ENCODE measurements around the gene WDR54.

WDR54 gene

DNA sequence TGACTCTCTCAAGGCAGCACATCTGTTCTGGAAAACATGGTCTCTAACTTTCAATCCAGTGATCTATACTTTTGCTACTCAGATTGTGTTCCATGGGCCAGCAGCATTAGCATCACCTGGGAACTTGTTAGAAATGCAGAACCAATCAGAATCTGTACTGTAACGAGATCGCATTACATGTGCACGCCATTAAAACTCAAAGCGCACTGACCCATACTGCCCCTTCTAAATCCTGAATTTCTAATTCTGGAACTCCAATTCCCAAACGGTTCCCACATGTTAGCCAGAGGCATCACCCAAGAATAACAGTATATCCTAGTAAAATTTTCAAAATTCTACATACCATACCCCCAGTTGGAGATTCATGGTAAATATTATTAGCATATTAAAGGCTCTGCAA lies 30.9 kb upstream of the WDR54 start:
- no peaks in the 10 kb centered on the region for H3K9me3 ChIP-seq (ENCODE audit: insufficient read depth, low read length, severe bottlenecking)
- H3K4me2 ChIP-seq (ENCODE audit: insufficient read depth, low read length): peak overlapping the region; percentile 94
- peaks cover 9% of the 10 kb centered on the region; the same call in 1 of the 2 replicates for H4K20me1 ChIP-seq (ENCODE audit: insufficient read depth, low read length)
- H2AFZ ChIP-seq (ENCODE audit: low read depth, low read length): no peak overlapping the region
- TF ChIP-seq, protein P1, sequence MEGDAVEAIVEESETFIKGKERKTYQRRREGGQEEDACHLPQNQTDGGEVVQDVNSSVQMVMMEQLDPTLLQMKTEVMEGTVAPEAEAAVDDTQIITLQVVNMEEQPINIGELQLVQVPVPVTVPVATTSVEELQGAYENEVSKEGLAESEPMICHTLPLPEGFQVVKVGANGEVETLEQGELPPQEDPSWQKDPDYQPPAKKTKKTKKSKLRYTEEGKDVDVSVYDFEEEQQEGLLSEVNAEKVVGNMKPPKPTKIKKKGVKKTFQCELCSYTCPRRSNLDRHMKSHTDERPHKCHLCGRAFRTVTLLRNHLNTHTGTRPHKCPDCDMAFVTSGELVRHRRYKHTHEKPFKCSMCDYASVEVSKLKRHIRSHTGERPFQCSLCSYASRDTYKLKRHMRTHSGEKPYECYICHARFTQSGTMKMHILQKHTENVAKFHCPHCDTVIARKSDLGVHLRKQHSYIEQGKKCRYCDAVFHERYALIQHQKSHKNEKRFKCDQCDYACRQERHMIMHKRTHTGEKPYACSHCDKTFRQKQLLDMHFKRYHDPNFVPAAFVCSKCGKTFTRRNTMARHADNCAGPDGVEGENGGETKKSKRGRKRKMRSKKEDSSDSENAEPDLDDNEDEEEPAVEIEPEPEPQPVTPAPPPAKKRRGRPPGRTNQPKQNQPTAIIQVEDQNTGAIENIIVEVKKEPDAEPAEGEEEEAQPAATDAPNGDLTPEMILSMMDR (IDR thresholded peaks at IDR 0.05; ENCODE audit: borderline replicate concordance, extremely low read depth, low read length, poor library complexity, severe bottlenecking): no peak
- no peak for TF ChIP-seq EZH2 (IDR thresholded peaks at IDR 0.05; ENCODE audit: borderline replicate concordance, low read depth, low read length, severe bottlenecking)
- peak overlapping the region; percentile 50 to 91; a peak in 3 of 4 replicates for H3K4me3 ChIP-seq (ENCODE audit: low read depth in 1 of 2, low read length in 2 of 2)
- no peak overlapping the region for H3K27ac ChIP-seq (ENCODE audit: low read length)
- DNase-seq (no peak), ATAC-seq (ENCODE audit: insufficient read depth, low read depth) (no peak)
- H3K4me1 ChIP-seq (ENCODE audit: insufficient read depth, low read length): peaks cover 34% of the 10 kb centered on the region
- no peaks in the 10 kb centered on the region for H3K27me3 ChIP-seq (ENCODE audit: insufficient read depth, low read length, poor library complexity)
- peaks cover 62% of the 10 kb centered on the region for H3K79me2 ChIP-seq (ENCODE audit: insufficient read depth, low read length)
- H3K9ac ChIP-seq (ENCODE audit: low read depth, low read length): peak overlapping the region; percentile 72
- H3K36me3 ChIP-seq (ENCODE audit: insufficient read depth, low read length): peaks cover 4% of the 10 kb centered on the region

DNA sequence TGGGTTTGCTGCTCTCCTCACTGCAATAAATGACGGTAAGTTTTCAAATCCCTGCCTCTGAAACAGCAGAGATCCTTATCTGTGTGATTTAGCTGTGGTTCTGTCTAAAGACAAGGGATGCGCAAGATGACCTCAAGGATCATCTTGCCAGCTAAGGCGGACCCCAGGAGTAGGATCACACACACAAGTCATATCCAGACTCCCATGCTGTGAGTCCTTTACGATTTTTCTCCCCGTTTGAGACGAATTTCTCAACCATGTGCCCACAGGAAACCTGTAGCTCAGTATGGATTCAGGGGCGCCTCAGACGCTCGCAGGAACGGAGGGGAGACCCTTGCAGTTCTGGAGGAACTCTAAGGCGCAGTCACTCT lies 30.3 kb upstream of the WDR54 start:
- peaks cover 8% of the 10 kb centered on the region; the same call in 1 of the 2 replicates for H4K20me1 ChIP-seq (ENCODE audit: insufficient read depth, low read length)
- no peak for TF ChIP-seq EZH2 (IDR thresholded peaks at IDR 0.05; ENCODE audit: borderline replicate concordance, low read depth, low read length, severe bottlenecking)
- TF ChIP-seq, protein P1 (IDR thresholded peaks at IDR 0.05; ENCODE audit: borderline replicate concordance, extremely low read depth, low read length, poor library complexity, severe bottlenecking): no peak
- no peaks in the 10 kb centered on the region for H3K9me3 ChIP-seq (ENCODE audit: insufficient read depth, low read length, severe bottlenecking)
- peaks cover 4% of the 10 kb centered on the region; the same call in 1 of the 2 replicates for H3K36me3 ChIP-seq (ENCODE audit: insufficient read depth, low read length)
- peaks cover 56% of the 10 kb centered on the region for H3K79me2 ChIP-seq (ENCODE audit: insufficient read depth, low read length)
- H3K27ac ChIP-seq (ENCODE audit: low read length): peak overlapping the region; percentile 99
- no peaks in the 10 kb centered on the region for H3K27me3 ChIP-seq (ENCODE audit: insufficient read depth, low read length, poor library complexity)
- peaks cover 34% of the 10 kb centered on the region for H3K4me1 ChIP-seq (ENCODE audit: insufficient read depth, low read length)
- H3K4me3 ChIP-seq (ENCODE audit: low read depth in 1 of 2, low read length in 2 of 2): peak overlapping the region; percentile 50 to 91
- H2AFZ ChIP-seq (ENCODE audit: low read depth, low read length): peak overlapping the region; percentile 94
- no peak for DNase-seq
- H3K4me2 ChIP-seq (ENCODE audit: insufficient read depth, low read length): peak overlapping the region; percentile 94
- peak overlapping the region; percentile 72 for H3K9ac ChIP-seq (ENCODE audit: low read depth, low read length)
- ATAC-seq (ENCODE audit: insufficient read depth, low read depth): peak; percentile 61

DNA sequence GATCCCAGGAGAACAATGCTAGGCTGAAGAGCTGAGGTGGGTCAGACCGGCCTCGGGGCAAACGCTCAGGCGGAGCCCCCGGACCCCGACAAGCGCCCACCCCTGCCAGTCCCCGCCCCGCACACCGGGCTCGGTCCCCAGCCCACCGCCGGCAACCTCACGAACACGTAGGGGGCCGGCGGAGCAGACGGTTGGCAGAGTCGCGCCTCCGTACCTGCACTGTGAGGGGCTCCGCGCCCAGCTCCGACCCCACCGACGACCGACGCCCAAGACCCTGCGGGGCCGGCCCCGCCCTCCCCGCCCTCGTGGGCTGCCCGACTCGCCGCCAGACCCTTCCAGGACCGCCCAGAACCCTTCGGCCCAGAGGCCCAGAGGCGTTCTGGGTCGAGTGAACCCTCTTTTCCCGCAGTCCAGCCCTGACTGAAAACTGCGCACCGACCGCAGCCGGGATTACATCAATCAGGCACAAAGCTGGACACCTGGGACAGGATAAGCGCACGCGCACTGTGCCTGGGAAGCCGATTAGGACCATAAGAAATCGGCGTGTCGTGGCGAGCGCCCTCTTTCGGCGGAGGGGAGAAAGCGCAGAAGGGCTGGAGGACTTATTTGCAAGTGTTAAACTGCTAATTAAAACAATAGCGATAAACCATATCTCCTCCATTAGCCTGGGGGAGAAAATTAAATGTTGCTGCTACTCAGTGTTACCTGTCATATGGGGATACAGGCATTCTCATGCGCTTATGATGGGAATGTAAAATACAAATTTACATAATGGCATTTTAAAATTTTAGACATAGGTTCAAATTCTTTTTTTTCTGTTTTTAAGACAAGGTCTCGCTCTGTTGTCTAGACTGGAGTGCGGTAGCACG lies 29.7 kb upstream of the WDR54 start:
- Histone ChIP-seq H3K9me3 (ENCODE audit: insufficient read depth, low read length, severe bottlenecking) (no peaks in the 10 kb centered on the region), H3K27me3 (ENCODE audit: insufficient read depth, low read length, poor library complexity) (no peaks in the 10 kb centered on the region), H3K79me2 (ENCODE audit: insufficient read depth, low read length) (peaks cover 50% of the 10 kb centered on the region), H3K9ac (ENCODE audit: low read depth, low read length) (peak overlapping the region; percentile 72), H4K20me1 (ENCODE audit: insufficient read depth, low read length) (peaks cover 6% of the 10 kb centered on the region; the same call in 1 of the 2 replicates), H2AFZ (ENCODE audit: low read depth, low read length) (peak overlapping the region; percentile 94), H3K4me2 (ENCODE audit: insufficient read depth, low read length) (peak overlapping the region; percentile 94), H3K4me1 (ENCODE audit: insufficient read depth, low read length) (peaks cover 34% of the 10 kb centered on the region), H3K36me3 (ENCODE audit: insufficient read depth, low read length) (peaks cover 4% of the 10 kb centered on the region; the same call in 1 of the 2 replicates), H3K27ac (ENCODE audit: low read length) (peak overlapping the region; percentile 99), H3K4me3 (ENCODE audit: low read depth in 1 of 2, low read length in 2 of 2) (peak overlapping the region; percentile 50 to 91)
- peak; percentile 91 for DNase-seq
- peak; percentile 92 for ATAC-seq (ENCODE audit: insufficient read depth, low read depth)
- no peak for TF ChIP-seq EZH2 (IDR thresholded peaks at IDR 0.05; ENCODE audit: borderline replicate concordance, low read depth, low read length, severe bottlenecking)
- TF ChIP-seq, protein P1 (IDR thresholded peaks at IDR 0.05; ENCODE audit: borderline replicate concordance, extremely low read depth, low read length, poor library complexity, severe bottlenecking): peak; percentile 99

All from DND-41 (cell line).